GM19023 (cell line): ENCODE results near the gene KCNIP1.

Experiments
- ATAC-seq: cut with Tn5 transposase; IDR thresholded peaks from one replicate; pipeline ENCODE4 v1.9.1; 2021; ENCODE audit warnings: mild to moderate bottlenecking, moderate library complexity; ENCODE audit not compliant: unreplicated experiment

The KCNIP1 gene

DNA sequence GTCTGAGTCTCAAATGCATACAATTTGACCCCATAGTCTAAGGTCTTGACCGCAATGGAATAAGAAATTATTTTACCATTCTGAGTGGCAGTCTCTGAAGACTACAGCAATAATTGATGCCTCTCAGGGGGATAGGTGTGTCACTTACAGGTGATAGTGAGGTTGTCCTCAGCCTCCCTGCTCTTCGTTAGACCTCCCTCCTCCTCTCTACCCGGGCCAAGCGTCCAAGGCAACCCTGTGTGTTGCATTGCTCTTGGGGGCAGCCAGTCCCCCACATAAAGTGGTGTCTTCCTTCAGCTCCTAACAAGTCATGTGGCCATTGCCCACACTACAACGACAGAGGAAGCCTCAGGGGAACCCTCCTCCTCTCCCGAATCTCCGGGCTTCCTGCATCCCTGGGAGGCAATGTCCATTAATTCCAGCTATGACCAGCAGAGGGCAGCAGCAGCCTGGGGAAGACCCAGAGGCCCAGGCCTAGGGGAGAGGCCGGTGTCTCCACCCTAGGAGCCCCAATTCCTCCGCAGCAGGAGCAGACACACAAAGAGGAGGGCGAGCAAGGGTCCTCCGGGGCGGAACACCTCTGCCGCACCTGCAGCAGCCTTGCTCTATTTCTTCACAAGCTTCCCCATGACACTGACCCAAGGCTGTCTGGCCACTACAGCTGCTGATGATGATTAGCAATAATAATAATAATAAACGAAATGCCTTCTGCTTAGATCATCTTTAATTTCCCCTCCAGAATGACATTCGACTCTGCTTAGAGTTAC lies 134.8 kb downstream of the KCNIP1 start:
- ATAC-seq = peak; percentile 70

DNA sequence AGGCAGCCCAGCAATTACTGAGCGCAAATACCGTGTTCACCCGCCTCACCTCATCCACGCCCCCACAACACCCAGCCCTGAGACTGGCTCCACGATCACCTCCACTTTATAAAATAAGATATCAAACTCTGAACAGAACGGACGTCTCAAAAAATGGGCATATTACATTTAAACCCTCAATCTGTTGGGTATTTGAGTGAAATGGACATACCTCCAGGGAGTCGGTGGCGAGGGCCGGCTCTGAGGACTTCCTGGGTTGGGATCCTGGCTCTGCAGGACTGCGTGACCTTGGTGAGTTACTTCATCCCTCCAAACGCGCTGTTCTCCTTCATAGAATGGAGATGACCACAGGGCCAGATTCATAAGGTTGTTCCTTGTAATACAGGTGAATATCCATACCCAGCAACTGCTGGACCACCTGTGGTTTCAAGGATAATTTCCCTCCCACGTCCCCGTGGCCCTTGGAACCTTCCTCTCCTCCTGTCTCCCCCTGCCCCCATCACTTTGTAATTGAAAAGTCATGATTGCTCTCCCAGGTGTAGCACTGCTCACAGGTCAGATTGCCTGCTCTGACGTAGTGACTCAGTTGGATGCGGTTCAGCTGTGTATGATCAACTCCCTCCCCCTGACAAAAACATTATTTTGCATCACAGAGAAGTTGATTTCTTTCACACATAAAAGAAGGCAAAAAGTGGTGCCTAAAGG lies 135.6 kb downstream of the KCNIP1 start:
- ATAC-seq = no peak

DNA sequence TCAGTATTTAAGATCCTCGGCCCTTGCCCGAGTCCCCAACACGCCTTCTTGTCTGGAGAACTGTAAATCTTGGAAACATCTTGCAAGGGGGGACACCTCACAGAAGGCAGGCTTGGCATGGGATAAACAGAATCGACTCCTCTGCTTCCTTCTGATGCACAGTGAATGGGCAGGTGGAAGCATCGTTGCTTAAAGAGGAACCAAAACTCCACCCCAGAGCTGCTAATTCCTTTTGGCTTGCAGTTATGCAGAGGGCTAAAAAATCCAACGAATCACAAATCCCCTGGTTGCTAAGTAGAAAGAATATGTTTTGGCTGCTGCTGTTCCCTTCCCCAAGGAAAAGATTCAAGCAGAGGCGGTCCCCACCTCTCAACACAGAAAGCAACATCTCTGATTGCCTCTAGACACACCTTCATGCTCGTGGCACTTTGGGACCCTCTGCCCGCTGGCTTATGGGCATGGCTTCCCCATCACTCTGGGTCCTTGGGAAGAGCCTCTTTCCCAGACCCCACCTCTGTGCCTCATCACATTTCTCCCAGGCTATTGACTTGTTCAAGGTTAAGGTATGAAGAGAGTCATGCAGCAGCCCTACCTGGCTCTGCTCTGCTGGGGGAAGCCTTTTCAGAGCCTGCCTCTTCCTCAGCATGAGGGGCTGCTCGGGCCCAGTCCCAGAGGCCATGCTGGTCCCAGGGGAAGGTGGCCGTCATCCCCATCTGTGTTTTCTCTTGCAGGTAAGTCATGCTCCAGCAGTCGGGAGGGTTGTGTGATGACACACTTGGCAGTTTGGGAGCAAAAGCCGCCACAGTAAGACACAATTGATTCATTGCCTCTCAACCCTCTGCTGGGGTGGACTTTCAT lies 137.1 kb downstream of the KCNIP1 start:
- ATAC-seq = no peak

DNA sequence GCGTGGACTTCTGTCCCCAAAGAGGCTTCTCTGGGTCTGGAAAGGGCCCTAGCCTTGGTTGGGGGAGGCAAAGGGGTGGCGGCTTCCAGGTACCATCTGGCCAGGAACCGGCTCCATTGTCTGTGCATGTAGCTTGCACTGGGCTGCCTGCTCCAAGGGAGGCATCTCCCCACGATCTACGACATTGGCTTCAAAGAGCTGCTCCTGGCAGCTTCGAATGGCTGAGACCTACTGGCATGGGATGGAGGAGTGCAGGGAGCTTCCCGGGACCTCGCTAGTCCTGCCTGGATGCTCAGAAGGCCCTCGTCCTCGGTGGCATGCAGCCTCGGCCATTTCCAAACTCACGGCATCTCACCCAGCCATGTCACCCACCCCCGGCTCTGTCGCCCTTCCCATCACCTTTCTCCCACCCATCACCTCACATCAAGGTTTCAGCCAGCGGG lies 137.8 kb downstream of the KCNIP1 start:
- no peak for ATAC-seq

DNA sequence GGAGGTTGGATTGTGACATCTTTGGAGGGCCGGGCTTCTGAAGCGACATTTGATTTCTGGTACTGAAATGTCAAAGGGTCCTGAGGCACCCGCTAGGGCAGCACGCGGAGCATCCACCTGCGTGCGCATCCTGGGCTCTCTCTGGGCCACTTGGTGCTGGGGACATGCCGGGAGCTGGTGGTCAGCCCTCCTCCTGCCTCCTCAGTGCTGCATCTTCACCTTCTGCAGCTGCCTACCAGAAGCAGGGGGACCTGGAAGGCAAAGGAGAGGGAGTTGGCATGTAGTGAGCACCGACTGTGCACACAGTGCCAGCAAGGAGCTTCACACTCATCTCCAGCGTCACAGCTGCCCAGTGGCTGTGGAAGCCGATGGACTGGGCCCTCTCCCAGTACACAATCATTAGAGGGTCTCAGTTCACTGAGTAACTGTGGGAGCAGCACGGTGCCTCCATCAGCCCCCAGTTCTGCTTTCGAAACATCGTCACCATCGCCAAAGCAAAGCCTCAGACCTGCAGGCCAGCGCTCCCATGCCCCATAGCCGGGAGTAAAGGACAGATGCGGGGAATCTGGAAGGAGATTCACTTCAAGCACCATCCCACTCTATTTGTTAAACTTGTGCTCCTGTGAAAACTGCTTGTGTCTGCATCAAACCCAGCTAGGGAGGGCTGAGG lies 138.4 kb downstream of the KCNIP1 start:
- no peak for ATAC-seq

DNA sequence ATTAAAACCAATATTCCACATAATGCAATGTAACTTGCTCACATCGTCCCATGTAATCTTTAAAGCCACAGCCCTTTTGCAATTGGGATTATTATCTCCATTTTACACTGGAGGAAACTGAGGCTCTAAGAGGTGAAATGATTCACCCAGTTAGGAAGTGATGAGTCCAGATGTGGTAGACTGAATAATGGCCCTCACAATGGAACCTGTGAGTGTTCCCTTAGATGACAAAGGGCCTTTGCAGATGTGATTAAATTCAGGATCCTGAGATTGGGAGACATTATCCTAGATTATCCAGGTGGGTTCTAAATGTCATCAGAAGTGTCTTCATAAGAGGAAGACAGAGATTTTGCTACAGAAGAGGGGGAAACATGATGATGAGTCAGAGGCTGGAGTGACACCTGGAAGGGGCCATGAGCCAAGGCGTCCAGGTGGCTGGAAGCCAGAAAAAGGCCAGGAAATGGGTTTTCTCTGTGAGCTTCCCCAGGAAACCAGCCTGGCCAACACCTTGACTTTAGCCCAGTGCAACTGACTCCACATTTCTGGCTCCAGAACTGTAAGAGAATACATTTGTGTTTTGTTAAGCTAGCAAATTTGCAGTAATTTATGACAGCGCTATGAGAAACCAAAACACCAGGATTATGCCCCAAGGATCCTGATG lies 139.1 kb downstream of the KCNIP1 start:
- no peak for ATAC-seq

DNA sequence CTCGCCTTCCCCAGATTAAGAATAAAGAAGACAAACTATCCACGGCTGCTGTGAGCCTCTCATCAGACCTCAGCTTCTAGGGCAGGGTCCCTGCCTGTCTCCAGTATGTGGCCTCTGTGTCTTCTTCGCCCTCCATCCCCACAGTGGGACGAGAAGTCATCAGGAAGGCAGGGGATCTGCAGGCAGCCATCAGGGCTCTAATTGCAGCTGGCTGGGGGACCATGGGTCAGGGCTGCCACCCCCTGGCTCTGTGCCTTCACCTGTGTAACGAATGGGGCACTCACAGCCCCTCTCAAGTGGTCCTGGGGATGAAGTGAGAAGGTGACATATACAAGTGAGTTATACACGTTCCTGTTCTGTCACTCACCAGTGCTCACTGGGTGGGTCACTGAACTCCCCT lies 139.8 kb downstream of the KCNIP1 start:
- no peak for ATAC-seq

DNA sequence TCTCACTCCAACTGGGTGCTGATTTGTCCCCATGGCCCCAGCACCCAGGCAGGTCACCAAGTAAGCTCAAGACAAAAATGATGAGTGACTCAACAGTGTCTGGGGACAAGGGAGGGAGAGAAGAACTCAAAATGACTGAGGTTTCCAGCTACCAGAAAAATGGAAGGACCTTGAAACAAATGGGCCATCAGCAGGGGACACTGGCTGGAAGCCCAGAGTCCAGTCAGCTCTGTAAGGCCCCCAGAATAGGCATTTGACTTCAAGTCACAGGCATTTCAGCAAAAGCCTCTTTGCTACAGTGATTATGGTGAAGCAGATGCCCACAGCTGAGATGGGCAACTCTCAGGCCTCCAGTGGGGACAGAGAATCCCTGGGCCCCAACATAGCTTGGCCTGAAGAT lies 140.7 kb downstream of the KCNIP1 start:
- no peak for ATAC-seq

DNA sequence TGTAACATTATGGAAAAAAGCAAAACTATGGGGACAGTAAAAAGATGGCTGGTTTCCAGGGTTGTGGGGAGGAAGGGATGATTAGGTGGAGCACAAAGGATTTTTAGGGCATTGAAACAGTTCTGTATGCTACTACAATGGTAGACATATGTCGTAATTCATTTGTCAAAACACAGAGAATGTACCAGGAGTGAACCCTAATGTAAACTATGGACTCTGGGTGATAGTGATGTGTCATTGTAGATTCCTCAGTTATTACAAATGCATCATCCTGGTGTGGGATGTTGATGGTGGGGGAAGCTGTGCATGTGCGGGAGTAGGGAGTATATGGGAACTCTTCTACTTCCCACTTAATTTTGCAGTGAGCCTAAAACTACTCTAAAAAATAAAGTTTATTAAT lies 144.7 kb downstream of the KCNIP1 start:
- no peak for ATAC-seq

DNA sequence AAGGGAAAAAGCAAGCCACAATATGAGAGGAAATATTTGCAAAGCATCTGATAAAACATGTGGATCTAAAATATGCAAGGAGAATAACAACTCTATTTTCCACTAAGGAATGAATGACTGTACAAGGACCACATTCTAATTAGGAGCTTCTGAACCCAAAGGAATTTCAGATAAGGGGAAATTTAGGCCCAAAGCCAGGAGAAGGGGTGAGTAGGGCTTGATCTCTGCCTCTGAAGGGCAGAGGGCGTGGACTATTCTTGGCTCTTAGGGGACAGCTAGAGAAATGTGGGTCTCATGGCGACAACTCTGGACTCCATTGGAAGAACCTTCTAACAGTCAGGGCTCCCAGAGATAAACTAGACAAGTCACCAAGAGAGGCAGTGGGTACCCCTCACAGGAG lies 147.0 kb downstream of the KCNIP1 start:
- ATAC-seq = no peak

DNA sequence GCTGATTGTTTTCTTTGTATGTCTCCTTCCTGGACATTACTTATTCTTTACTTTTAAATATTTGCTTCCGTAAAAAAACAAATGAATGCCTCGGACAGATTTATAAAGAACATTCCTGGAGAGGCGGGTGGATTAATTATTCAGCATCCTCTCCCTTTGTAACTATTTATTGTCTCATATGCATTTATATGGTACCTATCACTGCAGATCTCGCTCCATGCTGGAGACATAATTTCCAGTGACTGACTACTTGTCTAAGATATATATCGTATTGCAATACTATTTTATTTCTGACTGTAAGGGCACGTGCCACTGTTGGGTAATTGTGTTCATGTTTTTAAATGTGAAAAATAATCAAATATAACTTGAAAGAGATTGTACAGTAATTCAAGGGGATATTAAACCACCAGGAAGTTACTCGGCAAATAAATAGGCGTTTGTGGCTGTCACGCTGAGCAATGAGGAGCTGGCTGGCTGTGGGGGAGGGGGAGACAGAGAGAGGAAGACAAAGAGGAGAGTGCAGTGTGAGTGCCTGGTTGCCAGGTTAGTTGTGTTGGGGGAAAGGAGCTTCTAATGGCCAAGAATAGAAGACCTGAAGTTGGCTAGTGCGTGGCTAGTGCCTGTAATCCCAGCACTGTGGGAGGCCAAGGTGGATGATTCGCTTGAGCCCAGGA lies 147.9 kb downstream of the KCNIP1 start:
- ATAC-seq = no peak

DNA sequence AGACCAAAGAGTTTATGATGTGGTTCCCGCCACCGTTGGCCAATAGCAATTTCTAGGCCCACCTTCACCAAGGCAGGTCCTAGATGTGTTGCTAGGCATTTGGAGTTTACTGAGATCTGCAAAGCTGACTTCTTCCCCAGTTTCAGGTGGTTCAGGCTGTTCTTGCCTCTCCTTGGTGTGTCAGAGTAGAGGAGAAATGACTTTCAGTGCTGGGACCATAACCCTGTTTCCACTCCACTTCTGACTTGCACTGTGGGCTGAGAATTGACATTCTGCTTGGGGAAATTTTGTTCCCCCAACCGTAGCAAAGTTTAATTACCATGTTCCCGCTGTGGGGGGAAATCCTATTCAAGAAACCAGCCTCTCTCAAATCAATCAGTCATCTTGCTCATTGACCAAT lies 151.7 kb downstream of the KCNIP1 start:
- no peak for ATAC-seq

DNA sequence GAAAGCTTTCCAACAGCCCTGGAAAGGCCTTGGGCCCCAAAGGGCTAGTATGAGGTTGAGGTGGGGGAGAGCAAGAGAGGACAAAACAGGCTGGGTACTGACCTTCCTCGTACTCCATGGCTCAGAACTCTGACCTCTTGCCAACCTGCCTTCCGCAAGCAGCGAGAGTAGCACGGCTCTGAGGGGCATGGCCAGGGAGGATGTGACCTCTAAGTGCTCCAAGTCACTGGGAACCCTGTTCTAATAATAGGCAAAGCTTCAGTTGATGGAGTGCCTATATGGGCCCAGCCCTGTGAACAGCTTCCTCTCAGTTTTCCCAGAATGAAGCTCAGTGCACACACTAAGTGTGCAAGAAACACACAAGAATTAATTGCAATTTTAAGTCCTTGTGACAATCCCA lies 152.1 kb downstream of the KCNIP1 start:
- no peak for ATAC-seq

DNA sequence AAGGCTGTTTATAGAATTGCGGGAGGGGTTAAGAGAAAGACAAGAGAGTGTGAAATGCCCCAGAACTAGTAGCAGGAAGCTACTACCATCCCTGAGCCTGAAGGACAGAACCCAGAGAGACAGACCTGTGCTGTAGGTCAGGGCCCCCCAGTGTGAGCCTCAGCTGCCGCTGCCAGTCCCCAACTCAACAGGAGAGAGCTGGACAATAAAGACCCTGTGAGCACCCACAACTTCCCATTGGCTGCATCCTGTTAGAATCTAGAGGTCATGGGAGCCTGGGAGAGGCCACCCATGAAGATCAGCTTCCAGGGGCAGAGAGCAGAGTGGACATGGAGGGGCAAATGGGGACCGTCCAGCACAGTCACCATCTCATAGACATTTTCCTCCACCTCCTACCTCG lies 152.5 kb downstream of the KCNIP1 start:
- no peak for ATAC-seq

DNA sequence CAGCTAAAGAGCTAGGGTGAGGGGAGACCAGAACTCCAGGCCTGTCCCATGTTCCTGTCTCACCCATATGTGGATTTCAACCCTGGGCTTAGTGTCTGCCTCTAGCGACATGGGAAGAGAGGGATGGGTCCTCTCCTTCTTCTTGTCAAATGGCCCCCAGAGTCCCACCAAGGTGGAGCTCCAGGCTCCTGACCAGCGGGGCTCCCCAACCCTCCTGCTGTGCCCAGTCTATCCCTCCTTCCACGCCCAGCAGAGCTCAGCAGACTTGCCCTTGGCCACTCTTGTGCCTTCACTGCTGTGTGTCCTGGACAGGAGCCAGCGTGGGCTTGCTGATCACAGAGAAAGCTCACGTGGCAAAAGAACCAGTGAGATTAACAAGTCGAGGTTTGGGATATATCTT lies 156.7 kb downstream of the KCNIP1 start:
- ATAC-seq = no peak

DNA sequence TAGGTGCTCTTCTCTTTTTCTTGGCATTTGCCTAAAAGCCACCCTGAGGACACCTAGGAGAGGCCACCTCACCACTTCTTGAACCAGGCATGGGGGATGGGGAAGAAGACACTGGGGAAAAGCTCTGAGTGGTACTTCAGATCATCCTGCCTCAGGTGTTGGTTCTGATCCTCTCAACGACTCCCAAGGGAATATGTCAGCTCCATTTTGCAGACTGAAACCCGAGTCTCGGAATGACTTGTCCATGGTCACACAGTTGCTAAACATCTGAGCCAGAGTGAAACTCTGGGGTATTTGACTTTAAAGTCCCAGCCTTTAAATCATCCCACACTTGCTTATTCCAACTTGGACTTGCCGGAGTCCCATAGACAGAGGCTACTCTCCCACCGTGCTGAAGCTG lies 159.1 kb downstream of the KCNIP1 start:
- no peak for ATAC-seq

DNA sequence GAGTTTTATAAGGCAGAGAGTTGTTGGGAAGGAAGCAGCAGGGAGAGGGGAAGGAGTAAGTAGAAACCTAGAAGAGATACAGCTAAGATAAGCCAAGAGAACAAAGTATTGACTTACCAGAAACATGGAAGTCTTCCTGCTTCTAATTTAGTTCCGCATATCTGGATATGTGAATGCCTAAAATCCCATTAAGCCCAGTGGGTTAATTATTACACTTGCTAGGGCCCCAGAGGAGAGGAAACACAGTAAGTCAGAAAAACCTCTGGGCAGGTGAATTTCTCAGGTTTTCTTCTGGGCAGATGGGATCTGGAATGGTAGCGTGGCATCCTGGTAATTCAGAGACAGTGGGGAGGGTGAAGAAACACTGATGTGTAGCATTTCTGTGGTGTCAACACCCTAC lies 175.0 kb downstream of the KCNIP1 start:
- ATAC-seq = no peak

DNA sequence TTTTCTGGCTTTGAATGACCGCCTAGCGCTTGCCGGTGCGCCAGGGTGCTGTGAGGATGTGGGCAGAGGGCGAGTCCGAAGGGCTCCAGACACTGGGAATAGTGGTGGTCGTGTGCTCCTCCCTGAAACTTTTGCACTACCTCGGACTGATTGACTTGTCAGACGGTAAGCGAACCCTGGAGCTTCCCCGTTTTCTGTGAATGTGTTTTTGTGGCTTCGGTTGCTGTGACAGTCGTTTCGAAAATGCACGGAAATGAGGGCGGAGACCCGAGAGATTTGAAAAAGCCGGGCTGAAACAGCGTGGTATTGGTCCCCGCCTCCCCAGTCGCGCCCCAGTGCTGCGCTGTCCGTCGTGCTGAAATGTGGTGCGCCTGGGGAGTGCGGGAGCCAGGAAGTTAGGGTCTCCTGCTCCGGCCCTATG lies 177.2 kb downstream of the KCNIP1 start:
- no peak for ATAC-seq

DNA sequence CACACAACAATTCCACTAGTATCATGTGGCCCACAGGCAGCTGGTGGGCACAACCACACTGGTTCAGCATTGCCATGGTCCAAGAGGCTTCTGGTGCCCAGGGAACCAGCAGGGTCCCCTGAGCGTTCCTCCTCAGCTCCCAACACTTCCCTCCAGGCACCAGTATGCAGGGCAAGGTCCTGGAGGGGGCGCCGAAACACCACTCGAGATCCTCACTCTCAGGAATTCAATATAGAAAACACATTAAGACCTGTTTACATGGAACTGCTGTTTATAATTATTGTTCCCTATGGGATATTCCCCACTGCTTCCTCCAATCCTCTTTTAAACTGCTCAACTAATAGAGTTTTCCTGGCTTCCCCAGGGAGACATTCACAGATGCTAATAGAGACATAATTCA lies 187.8 kb downstream of the KCNIP1 start:
- ATAC-seq = no peak

DNA sequence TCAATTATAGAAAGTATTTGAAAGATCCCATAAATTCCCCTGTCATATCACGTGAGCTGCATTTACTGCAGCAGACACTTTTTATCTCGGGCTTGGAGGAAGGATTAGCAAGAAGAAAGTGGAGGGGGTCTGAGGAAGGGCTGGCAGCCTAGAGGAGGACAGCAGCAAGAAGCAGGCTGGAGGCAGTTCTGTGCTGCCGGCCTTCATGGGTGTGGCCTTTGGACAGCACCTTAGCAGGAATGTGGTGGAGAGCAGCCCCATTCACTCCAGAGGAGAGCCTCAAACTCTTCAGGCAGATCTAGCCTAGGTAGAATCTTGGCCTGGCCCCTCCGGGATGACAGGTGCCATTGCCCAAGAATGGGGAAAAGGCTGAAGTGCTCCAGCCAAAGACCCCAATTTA lies 189.9 kb downstream of the KCNIP1 start:
- no peak for ATAC-seq
